ENCODE measurements around the gene B4GALT1. TPM values are rescaled to one million over a fixed set of nuclear protein-coding genes. Genes with fewer than 3 reads are reported as not detected.

B4GALT1 gene
- total RNA-seq, 4 donors from 2014 or later: 42.3 to 60.4 (median 47.9) TPM

DNA sequence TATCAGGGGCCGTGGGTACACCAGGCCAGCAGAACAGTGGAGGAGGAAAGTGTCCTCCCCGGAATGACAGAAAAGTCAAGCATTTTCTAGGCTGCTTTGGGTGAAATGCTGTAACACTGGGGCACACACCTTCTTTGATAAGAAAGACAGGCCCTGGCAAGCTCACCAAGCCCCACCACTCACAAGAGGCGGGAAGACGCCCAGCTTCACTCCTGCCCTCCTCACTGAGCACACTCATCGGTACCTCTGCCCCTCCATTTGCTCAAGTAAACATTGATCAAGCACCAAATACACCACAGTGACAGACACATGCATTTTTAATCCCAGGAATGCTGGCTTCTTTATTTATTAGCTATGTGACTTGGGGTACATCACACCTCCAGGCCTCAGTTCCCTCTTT, 43.1 kb downstream of the B4GALT1 start:
- intact Hi-C loops (cut with DNase I): no loop called here
- H3K4me3 ChIP-seq: no peak overlapping the region
- H3K36me3 ChIP-seq: peaks cover 0 to 89% (median 6%) of the 10 kb centered on the region in 3 donors
- H3K9me3 ChIP-seq: no peaks in the 10 kb centered on the region
- DNase-seq: no peak
- no peak overlapping the region for H3K27ac ChIP-seq
- H3K4me1 ChIP-seq: peaks cover 9 to 16% (median 13%) of the 10 kb centered on the region in 3 donors
- no peaks in the 10 kb centered on the region for H3K27me3 ChIP-seq
- TF ChIP-seq POLR2A (IDR thresholded peaks at IDR 0.05): no peak
- TF ChIP-seq, protein P1, sequence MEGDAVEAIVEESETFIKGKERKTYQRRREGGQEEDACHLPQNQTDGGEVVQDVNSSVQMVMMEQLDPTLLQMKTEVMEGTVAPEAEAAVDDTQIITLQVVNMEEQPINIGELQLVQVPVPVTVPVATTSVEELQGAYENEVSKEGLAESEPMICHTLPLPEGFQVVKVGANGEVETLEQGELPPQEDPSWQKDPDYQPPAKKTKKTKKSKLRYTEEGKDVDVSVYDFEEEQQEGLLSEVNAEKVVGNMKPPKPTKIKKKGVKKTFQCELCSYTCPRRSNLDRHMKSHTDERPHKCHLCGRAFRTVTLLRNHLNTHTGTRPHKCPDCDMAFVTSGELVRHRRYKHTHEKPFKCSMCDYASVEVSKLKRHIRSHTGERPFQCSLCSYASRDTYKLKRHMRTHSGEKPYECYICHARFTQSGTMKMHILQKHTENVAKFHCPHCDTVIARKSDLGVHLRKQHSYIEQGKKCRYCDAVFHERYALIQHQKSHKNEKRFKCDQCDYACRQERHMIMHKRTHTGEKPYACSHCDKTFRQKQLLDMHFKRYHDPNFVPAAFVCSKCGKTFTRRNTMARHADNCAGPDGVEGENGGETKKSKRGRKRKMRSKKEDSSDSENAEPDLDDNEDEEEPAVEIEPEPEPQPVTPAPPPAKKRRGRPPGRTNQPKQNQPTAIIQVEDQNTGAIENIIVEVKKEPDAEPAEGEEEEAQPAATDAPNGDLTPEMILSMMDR (IDR thresholded peaks at IDR 0.05): no peak
- WGBS, 2 donors: 88 to 91% methylated on average over 4 of the region's 5 CpGs

DNA sequence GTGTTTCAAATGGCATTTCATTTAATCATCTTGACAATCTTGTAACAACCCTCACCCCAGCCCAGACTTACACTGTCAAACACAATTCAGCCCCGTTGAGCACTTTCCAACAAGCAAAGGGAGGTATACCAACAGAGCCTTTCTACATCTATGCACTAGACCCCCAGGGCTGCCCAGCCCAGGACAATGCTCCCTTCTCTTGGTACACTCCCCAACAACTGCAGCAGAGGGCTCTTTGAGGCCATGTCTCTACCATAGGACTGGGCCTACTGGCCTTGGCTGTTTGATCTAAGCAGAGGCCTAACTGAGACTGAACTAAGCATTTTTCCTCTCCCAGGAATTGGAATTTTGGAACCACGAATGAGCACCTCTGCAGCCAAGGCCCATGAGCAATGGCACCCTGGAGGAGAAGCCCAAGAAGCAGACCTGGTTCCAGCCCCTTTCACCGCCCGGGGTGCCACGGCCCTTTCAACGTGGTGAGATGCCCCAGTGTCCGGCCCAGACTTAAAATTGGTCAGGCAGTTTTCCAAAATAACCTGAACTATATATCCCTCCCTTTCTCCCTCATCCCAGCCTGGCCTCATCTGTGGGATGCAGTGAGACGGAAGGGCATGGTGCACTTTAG, 43.6 kb downstream of the B4GALT1 start:
- Histone ChIP-seq H3K9me3 (no peaks in the 10 kb centered on the region), H3K4me3 (no peak overlapping the region), H3K4me1 (peaks cover 9 to 13% (median 13%) of the 10 kb centered on the region in 3 donors), H3K27me3 (no peaks in the 10 kb centered on the region), H3K36me3 (peaks cover 0 to 89% (median 6%) of the 10 kb centered on the region in 3 donors), H3K27ac (no peak overlapping the region)
- no peak for TF ChIP-seq POLR2A (IDR thresholded peaks at IDR 0.05)
- TF ChIP-seq, protein P1 (IDR thresholded peaks at IDR 0.05): no peak
- intact Hi-C loops (cut with DNase I): no loop called here
- WGBS, 2 donors: 96 to 100% methylated on average over 2 to 7 of the region's 8 CpGs
- DNase-seq: no peak

DNA sequence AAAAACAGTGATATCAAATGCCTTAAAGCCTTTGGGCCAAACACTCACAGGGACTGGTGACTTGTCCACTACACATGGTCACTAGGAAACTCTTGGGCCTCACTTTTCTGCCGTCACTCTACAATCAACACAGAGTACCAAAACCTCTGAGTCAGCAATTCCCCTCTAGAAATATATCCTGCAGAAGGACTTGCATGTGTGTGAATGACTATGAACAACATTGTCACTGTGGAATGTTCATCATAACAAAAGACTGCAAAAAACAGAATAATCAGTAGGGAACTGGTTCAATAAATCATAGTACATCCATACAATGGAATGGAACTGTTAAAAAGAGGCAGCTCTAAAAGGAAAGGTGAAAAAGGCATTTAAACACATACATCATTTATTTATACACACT, 46.5 kb downstream of the B4GALT1 start:
- Histone ChIP-seq H3K27ac (no peak overlapping the region), H3K9me3 (no peaks in the 10 kb centered on the region), H3K4me3 (no peak overlapping the region), H3K4me1 (peaks cover 5 to 17% (median 8%) of the 10 kb centered on the region in 3 donors), H3K36me3 (peaks cover 2 to 83% (median 6%) of the 10 kb centered on the region in 3 donors), H3K27me3 (no peaks in the 10 kb centered on the region)
- no peak for DNase-seq
- TF ChIP-seq, protein P1 (IDR thresholded peaks at IDR 0.05): no peak
- no peak for TF ChIP-seq POLR2A (IDR thresholded peaks at IDR 0.05)
- 60 to 73% methylated on average over 1 of the region's 1 CpG for WGBS, 2 donors
- intact Hi-C loops (cut with DNase I): no loop called here

DNA sequence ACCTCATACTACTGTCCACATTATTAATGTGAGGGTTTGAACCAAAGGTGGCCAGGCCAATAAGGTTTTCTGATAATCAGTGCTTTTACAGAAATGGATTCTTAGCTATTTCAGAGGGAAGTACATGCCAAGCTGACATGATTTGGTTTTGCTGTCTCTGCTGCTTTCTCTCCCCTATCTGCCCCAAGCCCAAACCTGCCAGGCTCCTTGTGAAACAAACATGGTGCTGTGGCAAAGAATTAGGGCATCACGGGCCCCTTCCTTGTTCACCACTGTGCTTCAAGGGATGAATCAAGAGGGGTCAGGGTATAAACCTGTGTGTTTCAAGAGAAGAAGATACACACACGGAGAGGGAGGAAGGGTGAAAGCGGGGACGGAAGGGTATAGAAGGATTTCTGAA, 49.3 kb downstream of the B4GALT1 start:
- Histone ChIP-seq H3K4me1 (peaks cover 0 to 12% (median 8%) of the 10 kb centered on the region in 3 donors), H3K9me3 (no peaks in the 10 kb centered on the region), H3K27ac (peak overlapping the region in 3 of 4 donors; percentile 4 to 23 (median 11)), H3K4me3 (no peak overlapping the region), H3K27me3 (no peaks in the 10 kb centered on the region), H3K36me3 (peaks cover 14 to 88% (median 18%) of the 10 kb centered on the region in 3 donors)
- WGBS, 2 donors: 81 to 93% methylated on average over 4 of the region's 4 CpGs
- intact Hi-C loops (cut with DNase I): no loop called here
- TF ChIP-seq, protein P1 (IDR thresholded peaks at IDR 0.05): no peak
- no peak for TF ChIP-seq POLR2A (IDR thresholded peaks at IDR 0.05)
- no peak for DNase-seq

DNA sequence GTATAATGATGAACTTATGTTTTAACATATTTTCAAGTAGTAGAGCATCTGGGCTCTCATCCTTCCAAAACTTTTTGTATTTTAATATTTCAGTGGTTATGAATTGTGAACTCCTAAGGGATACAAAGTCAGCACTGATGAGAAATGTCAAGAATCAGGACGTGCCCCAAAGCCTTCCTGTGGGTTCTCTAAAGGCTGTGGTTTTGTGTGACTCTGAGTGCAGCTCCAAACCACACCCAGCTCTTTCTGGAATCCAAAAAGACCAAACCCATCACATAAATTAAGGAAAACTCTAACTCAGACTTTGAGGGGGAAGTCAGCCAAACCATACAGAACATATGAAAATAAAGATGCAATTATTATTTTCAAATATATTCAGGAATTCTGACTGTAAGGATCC, 49.8 kb downstream of the B4GALT1 start:
- peaks cover 0 to 12% (median 8%) of the 10 kb centered on the region in 3 donors for H3K4me1 ChIP-seq
- peak overlapping the region in 3 of 4 donors; percentile 8 to 62 (median 11) for H3K27ac ChIP-seq
- H3K9me3 ChIP-seq: no peaks in the 10 kb centered on the region
- no peaks in the 10 kb centered on the region for H3K27me3 ChIP-seq
- WGBS, 2 donors: 5 to 8% methylated on average over 1 of the region's 1 CpG
- no peak overlapping the region for H3K4me3 ChIP-seq
- intact Hi-C loops (cut with DNase I): no loop called here
- H3K36me3 ChIP-seq: peaks cover 14 to 93% (median 20%) of the 10 kb centered on the region in 3 donors
- no peak for DNase-seq
- TF ChIP-seq, protein P1 (IDR thresholded peaks at IDR 0.05): no peak
- no peak for TF ChIP-seq POLR2A (IDR thresholded peaks at IDR 0.05)
